IMR-90 (cell line): ENCODE results near the gene EFHC1. TPM values are rescaled to one million over a fixed set of nuclear protein-coding genes. Genes with fewer than 3 reads are reported as not detected.

Experiments used
- ATAC-seq: fragments of 200-7000 bp; cut with Tn5 transposase; 2 replicates; pipeline ENCODE4 v1.9.1; 2020; ENCODE audit warnings: low read depth, mild to moderate bottlenecking, moderate library complexity
- BruUV-seq: library from RNA; stranded (reverse); fragments of 400-500 nt; replicated peaks from 2 replicates; lab custom pipeline; 2021; lab: Mats Ljungman, UMichigan
- CTCF ChIA-PET: fragments of 300-600 bp; formaldehyde crosslinking; extraction: SDS; loops from one replicate; lab custom pipeline; 2021; ENCODE audit warnings: antibody characterized with exemption; lab: Yijun Ruan, JAX
- POLR2A ChIA-PET: fragments of 300-600 bp; sonication (Branson Sonifier 250); formaldehyde crosslinking; loops from one replicate; lab custom pipeline; 2022; ENCODE audit warnings: antibody characterized with exemption; ENCODE audit not compliant: unreplicated experiment; lab: Charles Lee
- DNase-seq: peaks from one replicate; pipeline ENCODE4 v3.0.0; 2013
- H2AFZ ChIP-seq: replicated peaks from 2 replicates; pipeline ENCODE3; 2013; ENCODE audit warnings: low read length, mild to moderate bottlenecking; ENCODE audit not compliant: poor library complexity
- H2AK5ac ChIP-seq: 2 replicates; pipeline ENCODE4 v1.6.1; 2013; ENCODE audit warnings: low read depth, low read length, inconsistent platforms
- H2AK9ac ChIP-seq: replicated peaks from 2 replicates; pipeline ENCODE3; 2013; ENCODE audit warnings: mild to moderate bottlenecking, low read depth, low read length, moderate library complexity; ENCODE audit not compliant: poor library complexity
- H2BK120ac ChIP-seq: 2 replicates; pipeline ENCODE4 v1.6.1; 2013; ENCODE audit warnings: low read depth, low read length, inconsistent platforms
- H2BK15ac ChIP-seq: 3 replicates; pipeline ENCODE4 v1.6.1; 2013; ENCODE audit warnings: low read depth, low read length, inconsistent platforms
- H2BK20ac ChIP-seq: 2 replicates; pipeline ENCODE4 v1.6.1; 2013; ENCODE audit warnings: low read depth, mild to moderate bottlenecking, inconsistent platforms, low read length, moderate library complexity
- H2BK5ac ChIP-seq: 2 replicates; pipeline ENCODE4 v1.6.1; 2013; ENCODE audit warnings: mild to moderate bottlenecking, low read depth, low read length, inconsistent platforms; ENCODE audit not compliant: poor library complexity, severe bottlenecking
- H3K14ac ChIP-seq: replicated peaks from 2 replicates; pipeline ENCODE4 v1.6.1; 2013; ENCODE audit warnings: low read depth, low read length, inconsistent platforms
- H3K18ac ChIP-seq: 2 replicates; pipeline ENCODE4 v1.6.1; 2013; ENCODE audit warnings: low read depth, low read length, control low read depth
- H3K23ac ChIP-seq: 2 replicates; pipeline ENCODE4 v1.6.1; 2013; ENCODE audit warnings: low read depth, low read length, inconsistent platforms
- H3K27ac ChIP-seq: 2 replicates; pipeline ENCODE4 v1.5.1; 2013; ENCODE audit warnings: mild to moderate bottlenecking, control low read depth, low read length; ENCODE audit not compliant: insufficient read depth
- H3K27me3 ChIP-seq: 2 replicates; pipeline ENCODE4 v1.6.1; 2013; ENCODE audit warnings: low read length; ENCODE audit not compliant: control insufficient read depth, insufficient read depth
- H3K36me3 ChIP-seq: 2 replicates; pipeline ENCODE4 v1.6.1; 2013; ENCODE audit warnings: low read length, mixed read lengths; ENCODE audit not compliant: control insufficient read depth, insufficient read depth
- H3K4ac ChIP-seq: 2 replicates; pipeline ENCODE4 v1.6.1; 2013; ENCODE audit warnings: low read depth, low read length, inconsistent platforms
- H3K4me1 ChIP-seq: 2 replicates; pipeline ENCODE4 v1.6.1; 2013; ENCODE audit warnings: low read length, mixed read lengths; ENCODE audit not compliant: control insufficient read depth, insufficient read depth
- H3K4me2 ChIP-seq: 2 replicates; pipeline ENCODE4 v1.6.1; 2013; ENCODE audit warnings: low read depth, mild to moderate bottlenecking, control low read depth, low read length, moderate library complexity
- H3K4me3 ChIP-seq: 2 replicates; pipeline ENCODE4 v1.5.1; 2013; ENCODE audit warnings: low read depth, mild to moderate bottlenecking, control low read depth, low read length, moderate library complexity; ENCODE audit not compliant: insufficient read depth
- H3K56ac ChIP-seq: 2 replicates; pipeline ENCODE4 v1.6.1; 2013; ENCODE audit warnings: low read length, inconsistent platforms; ENCODE audit not compliant: insufficient read depth; ENCODE audit errors: extremely low read depth
- H3K79me1 ChIP-seq, 2 experiments: 2 replicates each; pipeline ENCODE4 v1.6.1; 2013; ENCODE audit warnings: low read length in 2 of 2, inconsistent platforms in 1 of 2, low read depth in 1 of 2
- H3K9ac ChIP-seq: 2 replicates; pipeline ENCODE4 v1.6.1; 2013; ENCODE audit warnings: low read depth, low read length, control low read depth
- H3K9me1 ChIP-seq: 2 replicates; pipeline ENCODE4 v1.6.1; 2013; ENCODE audit warnings: low read length, inconsistent platforms; ENCODE audit not compliant: insufficient read depth
- H3K9me3 ChIP-seq: 2 replicates; pipeline ENCODE4 v1.6.1; 2013; ENCODE audit warnings: low read length; ENCODE audit not compliant: control insufficient read depth, insufficient read depth
- H4K20me1 ChIP-seq: 2 replicates; pipeline ENCODE4 v1.6.1; 2013; ENCODE audit warnings: low read length, inconsistent platforms; ENCODE audit not compliant: insufficient read depth
- H4K5ac ChIP-seq: 2 replicates; pipeline ENCODE4 v1.6.1; 2013; ENCODE audit warnings: mild to moderate bottlenecking, low read depth, low read length, control low read depth
- H4K8ac ChIP-seq, 2 experiments: 2 replicates each; pipeline ENCODE4 v1.6.1; 2013; ENCODE audit warnings: low read depth in 2 of 2, low read length in 2 of 2, control low read depth in 1 of 2, inconsistent platforms in 1 of 2
- H4K91ac ChIP-seq: 2 replicates; pipeline ENCODE4 v1.6.1; 2013; ENCODE audit warnings: low read depth, low read length, inconsistent platforms; ENCODE audit not compliant: insufficient read depth
- BHLHE40 ChIP-seq: fragments of 150-350 bp; IDR thresholded peaks from 2 replicates; pipeline ENCODE4 v1.6.1; 2016; ENCODE audit warnings: mild to moderate bottlenecking, low read depth, low read length
- CEBPB ChIP-seq: IDR thresholded peaks from 2 replicates; pipeline ENCODE4 v1.6.1; 2012; ENCODE audit warnings: low read depth, low read length, improper control_type of control experiment
- CHD1 ChIP-seq: IDR thresholded peaks from 2 replicates; pipeline ENCODE4 v1.6.1; 2012; ENCODE audit warnings: low read depth, low read length, improper control_type of control experiment
- CTCF ChIP-seq: conservative IDR thresholded peaks from 2 replicates; pipeline ENCODE4 v1.5.1; 2012; ENCODE audit warnings: mild to moderate bottlenecking, low read depth, low read length, improper control_type of control experiment
- ELK1 ChIP-seq: fragments of 150-350 bp; IDR thresholded peaks from 2 replicates; pipeline ENCODE4 v1.6.1; 2016; ENCODE audit warnings: low read depth, mild to moderate bottlenecking, low read length, moderate library complexity, borderline replicate concordance
- FOS ChIP-seq: fragments of 150-350 bp; IDR thresholded peaks from 2 replicates; pipeline ENCODE4 v1.6.1; 2016; ENCODE audit warnings: low read depth, low read length
- MAFK ChIP-seq: IDR thresholded peaks from 2 replicates; pipeline ENCODE4 v1.6.1; 2012; ENCODE audit warnings: low read depth, low read length, improper control_type of control experiment
- MAZ ChIP-seq: IDR thresholded peaks from 2 replicates; pipeline ENCODE4 v1.6.1; 2012; ENCODE audit warnings: low read depth, mild to moderate bottlenecking, low read length, improper control_type of control experiment, moderate library complexity, borderline replicate concordance
- MXI1 ChIP-seq: IDR thresholded peaks from 2 replicates; pipeline ENCODE4 v1.6.1; 2012; ENCODE audit warnings: low read depth, mild to moderate bottlenecking, low read length, moderate library complexity, borderline replicate concordance
- NFE2L2 ChIP-seq: fragments of 150-350 bp; IDR thresholded peaks from 2 replicates; pipeline ENCODE4 v1.6.1; 2016; ENCODE audit warnings: low read depth, mild to moderate bottlenecking, low read length
- POLR2A ChIP-seq: IDR thresholded peaks from 2 replicates; pipeline ENCODE4 v1.6.1; 2012; ENCODE audit warnings: mild to moderate bottlenecking, low read depth, low read length
- RAD21 ChIP-seq: IDR thresholded peaks from 2 replicates; pipeline ENCODE4 v1.6.1; 2012; ENCODE audit warnings: low read length, improper control_type of control experiment
- RCOR1 ChIP-seq: IDR thresholded peaks from 2 replicates; pipeline ENCODE4 v1.6.1; 2012; ENCODE audit warnings: mild to moderate bottlenecking, low read length, improper control_type of control experiment; ENCODE audit not compliant: insufficient replicate concordance
- RFX5 ChIP-seq: IDR thresholded peaks from 2 replicates; pipeline ENCODE4 v1.8.0; 2012; ENCODE audit warnings: low read depth, mild to moderate bottlenecking, low read length, moderate library complexity
- SMC3 ChIP-seq: fragments of 150-350 bp; IDR thresholded peaks from 2 replicates; pipeline ENCODE4 v1.6.1; 2016; ENCODE audit warnings: low read depth, mild to moderate bottlenecking, antibody characterized with exemption, low read length, moderate library complexity
- USF2 ChIP-seq: fragments of 150-350 bp; IDR thresholded peaks from 2 replicates; pipeline ENCODE4 v1.6.1; 2017; ENCODE audit warnings: mild to moderate bottlenecking, antibody characterized with exemption, low read length, low read depth
- WGBS, 2 experiments: methylation state at CpG; one replicate each; pipeline versions ENCODE4 v1.1.5 to v1.1.7; 2013; ENCODE audit warnings: missing lambda C conversion rate in 2 of 2; ENCODE audit not compliant: insufficient read length in 1 of 2; ENCODE audit errors: extremely low coverage in 2 of 2; 5-methylcytosine and 5-hydroxymethylcytosine counted together
- dilution Hi-C: fragments of 300-500 bp; cut with HindIII; formaldehyde crosslinking; loops from one replicate; pipeline ENCODE4 v1.14.3; 2018; ENCODE audit warnings: low sequenced_read_pairs; ENCODE audit not compliant: unreplicated experiment
- in situ Hi-C: fragments of 300-500 bp; cut with MboI; formaldehyde crosslinking; loops from 3 replicates; pipeline ENCODE4 v1.14.3; 2019; ENCODE audit warnings: low sequenced_read_pairs, inconsistent platforms, mixed read lengths
- intact Hi-C: fragments of 100-400 bp; cut with micrococcal nuclease; formaldehyde crosslinking; loops from 2 replicates; pipeline ENCODE4 v1.10.0; 2022
- polyA plus RNA-seq, 3 experiments: library from polyadenylated mRNA; depleted of rRNA; stranded (reverse); fragments of >200 nt; gene quantifications; 2 replicates each; pipeline ENCODE4 v1.2.3, GENCODE V29; 2012; ENCODE audit warnings: low replicate concordance in 1 of 3
- total RNA-seq: library from RNA; depleted of rRNA; stranded (reverse); fragments of >200 nt; gene quantifications from 2 replicates; pipeline ENCODE4 v1.2.3, GENCODE V29; 2012

Gene EFHC1
- total and polyA plus RNA-seq, 2 of the 4 experiments (the other 2 are of a cell fraction), result 14.0 to 23.0 TPM

GRCh38 chr6:52385074-52385473 lies 35.1 kb upstream of the EFHC1 start:
- Histone ChIP-seq H4K91ac (no peak overlapping the region), H2AK5ac (no peak overlapping the region)

More at GRCh38 chr6:52385074-52385473, 35.1 kb upstream of the EFHC1 start:
- H2AFZ ChIP-seq, result no peak overlapping the region
- H4K20me1 ChIP-seq, result no peaks in the 10 kb centered on the region
- in situ Hi-C loops, result no loop called here
- no peak overlapping the region for H3K4ac ChIP-seq
- no peak overlapping the region for H2BK120ac ChIP-seq
- no peak overlapping the region for H3K4me3 ChIP-seq
- ATAC-seq, result no peak
- intact Hi-C loops, result no loop called here
- H2BK15ac ChIP-seq, result no peak overlapping the region
- H2AK9ac ChIP-seq, result no peak overlapping the region
- ChIA-PET CTCF (no interaction called here), POLR2A (no interaction called here)
- no peaks in the 10 kb centered on the region for H3K9me3 ChIP-seq
- no peaks in the 10 kb centered on the region; a peak in 1 of 4 replicates for H3K79me1 ChIP-seq
- no peak overlapping the region for H3K27ac ChIP-seq
- no peak overlapping the region for H2BK5ac ChIP-seq
- H3K18ac ChIP-seq, result no peak overlapping the region
- no peak overlapping the region for H4K5ac ChIP-seq
- no peaks in the 10 kb centered on the region for H3K36me3 ChIP-seq
- dilution Hi-C loops, result no loop called here
- H4K8ac ChIP-seq, result no peak overlapping the region
- no peaks in the 10 kb centered on the region for H3K27me3 ChIP-seq
- no peak overlapping the region for H3K56ac ChIP-seq
- TF ChIP-seq RAD21 (no peak), POLR2A (no peak), RCOR1 (no peak), CEBPB (no peak), BHLHE40 (no peak), CHD1 (no peak), NFE2L2 (no peak), CTCF (no peak), MXI1 (no peak), MAFK (no peak), MAZ (no peak), ELK1 (no peak), RFX5 (no peak), FOS (no peak), USF2 (no peak), SMC3 (no peak)
- no peak overlapping the region for H2BK20ac ChIP-seq
- 0 out of 2 replicates have a peak, but pooled peaks cover 4% of the 10 kb centered on the region for H3K9me1 ChIP-seq
- BruUV-seq, result no TSS peak
- H3K14ac ChIP-seq, result no peak overlapping the region
- DNase-seq, result no peak
- peaks cover 4% of the 10 kb centered on the region for H3K4me1 ChIP-seq
- H3K9ac ChIP-seq, result no peak overlapping the region
- no CpG with 5 or more reads among the region's 4 CpGs for WGBS, 2 experiments
- no peak overlapping the region for H3K4me2 ChIP-seq
- no peak overlapping the region for H3K23ac ChIP-seq
